Activated CD8-positive, alpha-beta memory T cell treated with anti-CD3 and anti-CD28 coated beads, Interleukin-2, amount 50 U/mL, for 1 hour (primary cell): ENCODE data around the gene TMEM203.
A peak's percentile ranks its signal among the peaks of the same experiment; 100 is the strongest.

Source experiments
- DNase-seq: peaks from one replicate; pipeline ENCODE4 v3.0.0-alpha.2; 2020; ENCODE audit errors: extremely low read depth

TMEM203 gene

GRCh38 chr9:137218212-137218753 is 12.8 kb upstream of the TMEM203 start:
- no peak for DNase-seq

- DNase-seq, result no peak
Measured at GRCh38 chr9:137217276-137218211, 12.1 kb upstream of the TMEM203 start.

GRCh38 chr9:137216188-137216965 is 10.9 kb upstream of the TMEM203 start:
- no peak for DNase-seq

- DNase-seq, result no peak
Measured at GRCh38 chr9:137215196-137215986, 9.9 kb upstream of the TMEM203 start.

GRCh38 chr9:137214620-137215019 is 9.2 kb upstream of the TMEM203 start:
- no peak for DNase-seq

- no peak for DNase-seq
Measured at GRCh38 chr9:137213160-137214060, 8.0 kb upstream of the TMEM203 start.

GRCh38 chr9:137212520-137212919 is 7.1 kb upstream of the TMEM203 start:
- no peak for DNase-seq

GRCh38 chr9:137211532-137211931 is 6.1 kb upstream of the TMEM203 start:
- no peak for DNase-seq

- DNase-seq, result no peak
Measured at GRCh38 chr9:137206602-137207001, 1.2 kb upstream of the TMEM203 start.

GRCh38 chr9:137204731-137205125 is 720 bp downstream of the TMEM203 start:
- DNase-seq, result no peak

- DNase-seq, result no peak
Measured at GRCh38 chr9:137202966-137203365, 2.5 kb downstream of the TMEM203 start.

- no peak for DNase-seq
Measured at GRCh38 chr9:137201205-137201868, 4.1 kb downstream of the TMEM203 start.

GRCh38 chr9:137200311-137201204 is 4.9 kb downstream of the TMEM203 start, which contains the start of gene TPRN:
Gene TPRN (minus strand): TSS chr9:137200741. CDS start chr9:137200711, 30 bp downstream.
- peak; percentile 99 for DNase-seq

GRCh38 chr9:137199411-137200121 is 5.9 kb downstream of the TMEM203 start:
- no peak for DNase-seq

GRCh38 chr9:137198902-137199283 is 6.6 kb downstream of the TMEM203 start:
- DNase-seq, result no peak

- no peak for DNase-seq
Measured at GRCh38 chr9:137198051-137198901, 7.2 kb downstream of the TMEM203 start.

- DNase-seq, result no peak
Measured at GRCh38 chr9:137195525-137196220, 9.8 kb downstream of the TMEM203 start.
